Breast epithelium (tissue), 3 donors: ENCODE results near the gene OR2D2.

Experiments used
- POLR2A ChIP-seq: fragments of 450-650 bp; IDR thresholded peaks from one replicate; pipeline ENCODE4 v1.6.1; 2016; ENCODE audit warnings: antibody characterized with exemption, mild to moderate bottlenecking, moderate library complexity
- POLR2AphosphoS5 ChIP-seq, 3 donors: sonication (generic); formaldehyde crosslinking; IDR thresholded peaks; one replicate each; pipeline ENCODE4 v1.6.1; 2017; ENCODE audit warnings: antibody characterized with exemption in 3 of 3
- TF ChIP-seq, protein P1 (sequence below), 3 donors: fragments of 450-650 bp; IDR thresholded peaks; one replicate each; pipeline ENCODE4 v1.5.1; 2016 to 2017; ENCODE audit warnings: antibody characterized with exemption in 3 of 3, mild to moderate bottlenecking in 3 of 3, moderate library complexity in 3 of 3

GRCh38 chr11:6911948-6912347, 19.6 kb upstream of the OR2D2 start:
- TF ChIP-seq, protein P1, sequence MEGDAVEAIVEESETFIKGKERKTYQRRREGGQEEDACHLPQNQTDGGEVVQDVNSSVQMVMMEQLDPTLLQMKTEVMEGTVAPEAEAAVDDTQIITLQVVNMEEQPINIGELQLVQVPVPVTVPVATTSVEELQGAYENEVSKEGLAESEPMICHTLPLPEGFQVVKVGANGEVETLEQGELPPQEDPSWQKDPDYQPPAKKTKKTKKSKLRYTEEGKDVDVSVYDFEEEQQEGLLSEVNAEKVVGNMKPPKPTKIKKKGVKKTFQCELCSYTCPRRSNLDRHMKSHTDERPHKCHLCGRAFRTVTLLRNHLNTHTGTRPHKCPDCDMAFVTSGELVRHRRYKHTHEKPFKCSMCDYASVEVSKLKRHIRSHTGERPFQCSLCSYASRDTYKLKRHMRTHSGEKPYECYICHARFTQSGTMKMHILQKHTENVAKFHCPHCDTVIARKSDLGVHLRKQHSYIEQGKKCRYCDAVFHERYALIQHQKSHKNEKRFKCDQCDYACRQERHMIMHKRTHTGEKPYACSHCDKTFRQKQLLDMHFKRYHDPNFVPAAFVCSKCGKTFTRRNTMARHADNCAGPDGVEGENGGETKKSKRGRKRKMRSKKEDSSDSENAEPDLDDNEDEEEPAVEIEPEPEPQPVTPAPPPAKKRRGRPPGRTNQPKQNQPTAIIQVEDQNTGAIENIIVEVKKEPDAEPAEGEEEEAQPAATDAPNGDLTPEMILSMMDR (IDR thresholded peaks at IDR 0.05) = no peak
- TF ChIP-seq POLR2A = no peak
- no peak for TF ChIP-seq POLR2AphosphoS5 (IDR thresholded peaks at IDR 0.05)
